NCI-H446 (cell line): ENCODE measurements around the gene SYCP2.

Experiments
- DNase-seq, 2 experiments: peaks; one replicate each; lab custom pipeline; 2025; lab: John Stamatoyannopoulos, UW

SYCP2 gene

GRCh38 chr20:59835057-59835447 is 98.4 kb downstream of the SYCP2 start:
- peak; percentile 44 to 47 for DNase-seq

- peak in 1 of 2 experiments; percentile 3 for DNase-seq
These were observed 100.8 kb downstream of the SYCP2 start for GRCh38 chr20:59832406-59833363.

DNA sequence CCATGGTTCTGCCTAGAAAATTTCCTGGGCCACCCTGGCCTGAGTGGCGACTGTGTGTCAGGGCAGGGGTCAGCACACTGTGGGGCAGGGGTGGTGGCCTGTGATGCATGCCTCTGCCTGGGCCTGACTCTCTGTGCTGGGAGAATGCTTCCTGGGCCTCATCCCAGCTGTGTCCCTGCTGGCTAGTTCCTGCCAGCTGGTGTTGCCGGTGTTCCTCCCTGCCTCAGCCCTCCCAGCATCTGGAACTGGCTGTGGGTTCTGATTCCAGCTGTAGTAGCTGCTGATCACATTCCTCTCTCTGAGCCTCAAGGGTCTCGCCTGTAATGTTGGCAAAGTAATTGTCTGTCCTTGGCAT is 101.5 kb downstream of the SYCP2 start:
- no peak for DNase-seq

DNA sequence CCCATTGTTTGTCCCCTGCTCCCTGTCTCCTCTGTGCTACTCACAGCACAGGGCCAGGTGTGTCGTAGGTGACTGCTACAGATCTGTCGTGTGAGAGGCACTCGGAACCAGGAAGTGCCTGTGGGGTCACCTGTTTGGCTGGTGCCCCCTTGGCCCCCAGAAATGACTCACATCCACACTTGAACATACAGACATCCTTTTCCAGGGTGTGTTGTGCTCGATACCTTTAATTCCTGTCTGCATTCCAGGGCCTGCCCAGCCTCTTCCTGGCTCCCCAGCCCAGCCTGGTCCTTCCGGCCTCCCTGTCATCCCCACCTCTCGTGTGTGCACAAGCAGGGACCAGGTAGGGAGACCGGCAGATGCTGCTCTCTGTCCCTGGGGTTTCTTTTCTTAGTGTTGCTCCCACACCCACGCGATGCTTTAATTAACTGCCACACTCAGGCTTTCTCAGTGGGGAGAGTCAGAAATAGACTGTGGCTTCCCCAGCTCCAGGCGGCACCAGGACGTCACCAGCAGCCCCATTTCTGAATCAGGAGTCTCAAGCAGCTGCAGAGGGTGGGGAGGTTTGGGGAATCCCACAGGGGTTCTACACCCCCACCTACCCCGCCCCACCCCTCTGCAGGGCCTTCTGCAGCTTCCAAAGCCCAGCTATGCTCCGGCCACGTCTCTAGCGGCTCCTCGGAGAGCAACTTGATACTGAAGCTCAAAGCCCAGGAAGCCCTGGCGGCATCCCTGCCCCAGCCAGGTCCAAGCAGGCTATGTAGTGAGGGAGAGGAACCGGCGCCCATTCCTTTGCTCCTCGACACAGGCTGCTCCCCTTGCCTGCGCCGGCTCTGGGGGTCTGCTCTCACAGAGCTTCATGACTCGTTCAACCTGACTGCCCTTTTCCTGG is 102.2 kb downstream of the SYCP2 start:
- no peak for DNase-seq

GRCh38 chr20:59830665-59831023 is 102.8 kb downstream of the SYCP2 start:
- DNase-seq = no peak

GRCh38 chr20:59829786-59830664 is 103.4 kb downstream of the SYCP2 start:
- DNase-seq = no peak

GRCh38 chr20:59829054-59829785 is 104.2 kb downstream of the SYCP2 start:
- DNase-seq = peak in 1 of 2 experiments; percentile 12

DNA sequence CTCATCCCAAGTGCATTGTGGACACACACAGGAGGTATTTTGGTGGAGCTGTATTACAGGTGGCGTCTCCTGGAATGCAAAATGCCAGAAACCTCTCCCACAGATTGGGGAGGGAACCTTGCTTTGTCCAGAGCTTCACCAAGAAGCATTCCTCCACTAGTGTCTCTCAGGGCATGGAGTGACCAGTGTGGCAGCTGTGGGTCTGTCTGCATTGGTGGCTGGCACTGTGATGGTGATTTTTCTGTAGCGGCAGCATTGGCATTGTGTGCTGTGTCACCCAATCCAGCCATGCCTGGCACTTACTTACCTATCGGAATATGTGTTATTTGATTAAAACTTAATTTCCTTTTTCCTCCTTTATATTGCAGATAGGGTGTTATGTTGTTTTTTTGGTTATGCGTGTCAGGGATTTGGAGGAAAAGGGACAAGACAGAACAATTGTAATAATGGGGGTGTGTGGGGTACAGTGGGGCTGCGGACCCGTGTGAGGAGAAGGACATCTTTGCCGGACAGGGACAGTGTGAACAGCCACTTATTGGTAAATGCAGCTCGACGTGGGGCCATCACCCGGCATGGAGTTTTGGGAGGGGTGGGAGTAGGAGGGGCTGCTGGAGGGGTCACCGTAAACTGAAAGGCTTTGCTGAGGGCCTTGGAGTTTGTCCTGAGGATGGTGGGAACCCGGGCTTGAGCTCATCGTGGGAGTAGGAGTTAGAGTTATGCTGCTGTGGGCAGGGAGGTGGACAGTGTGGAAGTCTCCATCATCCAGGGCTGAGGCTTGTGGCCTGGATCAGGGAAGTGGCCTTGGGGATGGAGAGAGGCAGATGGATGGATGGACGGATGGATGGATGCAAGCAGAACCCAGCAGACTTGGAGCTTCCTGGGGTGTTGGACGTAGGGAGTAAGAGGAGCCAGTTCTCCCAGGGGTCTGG is 105.0 kb downstream of the SYCP2 start:
- DNase-seq = no peak

DNA sequence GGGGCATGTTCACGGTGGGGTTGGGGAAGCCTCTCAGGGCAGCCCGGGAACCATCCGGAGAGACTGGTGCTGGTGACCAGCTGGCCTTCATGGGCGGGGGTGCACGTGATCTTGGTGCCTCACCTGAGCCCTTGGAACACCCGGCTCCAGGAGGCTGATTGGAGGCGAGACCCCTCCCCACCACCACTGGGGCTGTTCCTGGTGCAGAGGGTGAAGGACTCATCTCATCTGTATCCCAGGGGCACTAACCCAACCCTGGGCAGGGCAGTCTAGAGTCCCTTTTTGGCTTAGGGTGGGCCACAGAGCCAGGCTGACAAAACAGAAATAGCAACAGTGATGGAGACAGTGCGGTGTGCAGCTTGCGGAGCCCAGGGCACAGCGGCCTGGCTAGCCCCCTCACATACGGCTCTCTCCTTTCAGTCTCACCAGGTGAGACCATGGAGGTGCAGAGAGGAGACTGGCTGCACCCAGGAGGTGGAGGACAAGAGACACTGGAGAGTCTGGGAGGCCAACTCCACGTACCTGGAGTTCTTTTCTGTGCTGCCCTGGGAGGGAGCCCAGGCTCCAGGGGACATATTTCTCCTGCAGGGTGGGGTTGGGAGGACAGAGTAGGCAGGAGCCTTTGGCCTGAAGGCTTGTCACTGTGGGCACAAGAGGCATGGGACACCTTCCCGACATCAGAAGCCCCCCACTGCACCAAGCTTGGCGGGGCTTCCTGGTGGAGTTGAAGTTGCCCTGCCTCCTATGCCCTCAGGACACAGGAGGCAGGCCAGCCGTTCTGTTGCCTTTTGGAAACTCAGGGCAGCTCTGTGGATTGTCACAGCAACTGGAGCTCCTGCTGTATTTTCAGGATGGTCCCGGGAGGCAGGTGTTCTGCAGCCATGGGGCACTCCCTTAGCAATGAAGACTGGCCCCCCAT is 106.0 kb downstream of the SYCP2 start:
- no peak for DNase-seq

GRCh38 chr20:59825944-59826759 is 107.3 kb downstream of the SYCP2 start:
- DNase-seq = peak in 1 of 2 experiments; percentile 1

DNA sequence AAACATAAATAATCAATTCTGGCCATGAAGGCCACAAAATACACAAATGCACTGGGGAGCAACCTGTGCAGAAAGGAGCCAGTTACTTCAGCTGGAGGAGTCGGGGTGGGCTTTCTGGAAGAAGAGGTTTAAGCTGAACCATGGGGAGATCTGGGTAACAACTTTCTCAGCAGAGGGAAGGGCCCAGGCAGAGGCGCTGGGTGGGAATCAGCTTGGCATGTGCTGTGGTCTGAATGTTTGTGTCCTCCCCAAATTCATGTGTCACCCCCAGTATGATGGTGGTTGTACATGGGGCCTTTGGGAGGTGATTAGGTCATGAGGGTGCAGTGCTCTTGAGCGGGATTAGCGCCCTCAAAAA is 107.9 kb downstream of the SYCP2 start:
- no peak for DNase-seq

- no peak for DNase-seq
These were observed 108.5 kb downstream of the SYCP2 start for GRCh38 chr20:59824711-59825562.

- DNase-seq = no peak
These were observed 109.8 kb downstream of the SYCP2 start for GRCh38 chr20:59823491-59824259.

GRCh38 chr20:59823030-59823423 is 110.4 kb downstream of the SYCP2 start:
- no peak for DNase-seq

GRCh38 chr20:59822291-59823029 is 111.0 kb downstream of the SYCP2 start:
- no peak for DNase-seq

GRCh38 chr20:59821788-59822187 is 111.6 kb downstream of the SYCP2 start:
- no peak for DNase-seq
